ENCODE data around the gene DYNC1H1. TPM values are rescaled to one million over a fixed set of nuclear protein-coding genes. Genes with fewer than 3 reads are reported as not detected.

Gene DYNC1H1
- total and polyA plus RNA-seq, 2 donors (not counting 1 experiment from before 2014, with no cell fraction given) = 128 to 677 TPM

GRCh38 chr14:102052522-102052921 is 88.1 kb downstream of the DYNC1H1 start:
- no peaks in the 10 kb centered on the region for H3K9me3 ChIP-seq (ENCODE audit: control insufficient read depth, insufficient read depth, low read depth, low read length)
- no peak overlapping the region for H2AFZ ChIP-seq (ENCODE audit: low read length)
- no peaks in the 10 kb centered on the region for H3K27me3 ChIP-seq (ENCODE audit: control insufficient read depth, insufficient read depth, low read length)
- H3K27ac ChIP-seq (ENCODE audit: insufficient read depth, low read length) = no peak overlapping the region
- TF ChIP-seq EZH2 (IDR thresholded peaks at IDR 0.05; ENCODE audit: low read length, missing control alignments) (no peak), CTCF (conservative IDR thresholded peaks at IDR 0.05 in 1 of 2, IDR thresholded peaks at IDR 0.05 in 1 of 2; ENCODE audit: low read depth in 1 of 2, low read length in 2 of 2) (no peak)
- H3K4me3 ChIP-seq (replicated peaks in 1 of 4; ENCODE audit: control extremely low read depth in 1 of 4, insufficient read depth in 1 of 4, low read depth in 3 of 4, low read length in 4 of 4) = no peak overlapping the region
- H3K9ac ChIP-seq (ENCODE audit: insufficient read depth, low read length) = no peak overlapping the region
- peaks cover 46% of the 10 kb centered on the region for H3K36me3 ChIP-seq (ENCODE audit: control insufficient read depth, insufficient read depth, low read length)
- DNase-seq (ENCODE audit: low read depth in 2 of 2) = no peak
- H3K4me2 ChIP-seq (ENCODE audit: extremely low read depth, insufficient read depth, low read length) = no peak overlapping the region
- H3K4me1 ChIP-seq (ENCODE audit: control insufficient read depth, extremely low read depth, insufficient read depth, low read length) = peaks cover 10% of the 10 kb centered on the region
- peaks cover 3% of the 10 kb centered on the region for H4K20me1 ChIP-seq (ENCODE audit: control insufficient read depth, extremely low read depth, insufficient read depth, low read length)
- H3K79me2 ChIP-seq (ENCODE audit: control insufficient read depth, insufficient read depth, low read length) = no peaks in the 10 kb centered on the region

DNA sequence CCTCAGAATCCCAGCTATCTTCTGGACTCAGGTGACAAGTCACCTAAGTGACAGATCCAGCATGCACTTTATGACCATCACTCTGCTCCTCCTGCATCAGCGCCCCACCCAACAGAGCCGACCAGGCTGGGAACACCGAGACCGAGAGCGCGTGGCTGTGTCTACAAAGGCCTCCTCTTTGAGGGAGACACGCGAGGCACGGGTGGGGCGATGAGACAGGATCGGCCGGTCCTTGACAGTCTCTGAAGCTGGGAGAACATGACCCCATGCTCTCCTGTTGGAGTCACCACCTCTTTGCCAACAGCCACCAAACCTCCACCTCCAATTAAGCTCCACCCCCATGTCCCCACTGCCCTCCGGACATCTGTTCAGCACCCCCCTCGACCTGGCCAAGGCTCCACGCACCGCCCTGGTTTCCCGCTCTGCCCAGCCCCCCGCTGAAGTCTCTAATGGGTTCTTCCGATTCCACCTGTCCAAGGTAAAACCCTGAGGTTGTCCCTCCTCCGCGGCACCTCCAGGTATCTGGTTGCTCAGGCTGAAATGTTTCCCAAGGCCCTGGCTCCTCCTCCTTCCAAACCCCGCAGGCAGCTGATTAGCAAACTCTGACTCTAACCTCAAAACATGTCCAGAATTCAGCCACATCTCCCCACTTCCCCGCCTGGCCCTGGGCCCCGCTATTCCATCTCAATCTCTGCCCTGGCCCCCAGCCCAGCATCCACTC is 91.0 kb downstream of the DYNC1H1 start:
- peak; percentile 70 to 90 for DNase-seq (ENCODE audit: low read depth in 2 of 2)
- TF ChIP-seq CTCF (conservative IDR thresholded peaks at IDR 0.05 in 1 of 2, IDR thresholded peaks at IDR 0.05 in 1 of 2; ENCODE audit: low read depth in 1 of 2, low read length in 2 of 2) = no peak
- no peak for TF ChIP-seq EZH2 (IDR thresholded peaks at IDR 0.05; ENCODE audit: low read length, missing control alignments)
- no peak overlapping the region for H3K27ac ChIP-seq (ENCODE audit: insufficient read depth, low read length)

GRCh38 chr14:102056694-102057442 is 92.5 kb downstream of the DYNC1H1 start:
- Histone ChIP-seq H3K79me2 (ENCODE audit: control insufficient read depth, insufficient read depth, low read length) (no peaks in the 10 kb centered on the region), H3K27ac (ENCODE audit: insufficient read depth, low read length) (no peak overlapping the region), H3K9ac (ENCODE audit: insufficient read depth, low read length) (no peak overlapping the region), H3K4me2 (ENCODE audit: extremely low read depth, insufficient read depth, low read length) (no peak overlapping the region), H2AFZ (ENCODE audit: low read length) (no peak overlapping the region), H3K9me3 (ENCODE audit: control insufficient read depth, insufficient read depth, low read depth, low read length) (no peaks in the 10 kb centered on the region), H3K36me3 (ENCODE audit: control insufficient read depth, insufficient read depth, low read length) (peaks cover 14% of the 10 kb centered on the region), H3K4me3 (replicated peaks in 1 of 4; ENCODE audit: control extremely low read depth in 1 of 4, insufficient read depth in 1 of 4, low read depth in 3 of 4, low read length in 4 of 4) (no peak overlapping the region), H4K20me1 (ENCODE audit: control insufficient read depth, extremely low read depth, insufficient read depth, low read length) (no peaks in the 10 kb centered on the region), H3K27me3 (ENCODE audit: control insufficient read depth, insufficient read depth, low read length) (no peaks in the 10 kb centered on the region), H3K4me1 (ENCODE audit: control insufficient read depth, extremely low read depth, insufficient read depth, low read length) (peaks cover 5% of the 10 kb centered on the region)
- TF ChIP-seq EZH2 (IDR thresholded peaks at IDR 0.05; ENCODE audit: low read length, missing control alignments) = no peak
- no peak for DNase-seq (ENCODE audit: low read depth in 2 of 2)

More for the DNA sequence above, 91.0 kb downstream of the DYNC1H1 start:
- Histone ChIP-seq H3K9me3 (ENCODE audit: control insufficient read depth, insufficient read depth, low read depth, low read length) (no peaks in the 10 kb centered on the region), H3K4me1 (ENCODE audit: control insufficient read depth, extremely low read depth, insufficient read depth, low read length) (peaks cover 6% of the 10 kb centered on the region), H3K36me3 (ENCODE audit: control insufficient read depth, insufficient read depth, low read length) (peaks cover 21% of the 10 kb centered on the region), H3K79me2 (ENCODE audit: control insufficient read depth, insufficient read depth, low read length) (no peaks in the 10 kb centered on the region), H3K4me3 (replicated peaks in 1 of 4; ENCODE audit: control extremely low read depth in 1 of 4, insufficient read depth in 1 of 4, low read depth in 3 of 4, low read length in 4 of 4) (no peak overlapping the region), H2AFZ (ENCODE audit: low read length) (no peak overlapping the region), H3K4me2 (ENCODE audit: extremely low read depth, insufficient read depth, low read length) (no peak overlapping the region), H3K27me3 (ENCODE audit: control insufficient read depth, insufficient read depth, low read length) (no peaks in the 10 kb centered on the region), H4K20me1 (ENCODE audit: control insufficient read depth, extremely low read depth, insufficient read depth, low read length) (peaks cover 1% of the 10 kb centered on the region), H3K9ac (ENCODE audit: insufficient read depth, low read length) (no peak overlapping the region)

Measured in fibroblast of lung (primary cell).